ENCODE measurements around the gene ETFBKMT. TPM values are rescaled to one million over a fixed set of nuclear protein-coding genes. Genes with fewer than 3 reads are reported as not detected.

The ETFBKMT gene
- 10 to 100 TPM in 1 of 4 donors, 1 to 10 TPM in 3; 1.3 to 27.6 (median 5.6) TPM for total RNA-seq

- DNase-seq: peak; percentile 87
- Histone ChIP-seq H3K27me3 (no peaks in the 10 kb centered on the region), H3K4me3 (peak within 1 kb of the TSS; percentile 62 to 69)
Observed at GRCh38 chr12:31659087-31659942, at the start of gene ETFBKMT. ETFBKMT (plus strand) TSS chr12:31659688; CDS start chr12:31661954, 2,266 bp downstream.

GRCh38 chr12:31612819-31613218 lies 46.7 kb upstream of the ETFBKMT start:
- DNase-seq: no peak
- TF ChIP-seq CTCF (IDR thresholded peaks at IDR 0.05): no peak
- TF ChIP-seq POLR2A (IDR thresholded peaks at IDR 0.05): no peak
- no peak overlapping the region for H3K27ac ChIP-seq
- intact Hi-C loops (cut with DNase I; ENCODE audit: low total_unique reads): no loop called here
- no peaks in the 10 kb centered on the region for H3K4me1 ChIP-seq
- no peaks in the 10 kb centered on the region for H3K36me3 ChIP-seq
- no peaks in the 10 kb centered on the region for H3K27me3 ChIP-seq
- peaks cover 0 to 8% of the 10 kb centered on the region in 2 donors for H3K9me3 ChIP-seq
- H3K4me3 ChIP-seq: no peak overlapping the region

More at GRCh38 chr12:31659087-31659942, at the start of gene ETFBKMT:
- peak; percentile 53 to 73 (median 68) for TF ChIP-seq CTCF (IDR thresholded peaks at IDR 0.05)
- TF ChIP-seq POLR2A (IDR thresholded peaks at IDR 0.05): peak in 1 of 2 donors; percentile 58
- H3K36me3 ChIP-seq: no peaks in the 10 kb centered on the region
- H3K9me3 ChIP-seq: no peaks in the 10 kb centered on the region
- no peaks in the 10 kb centered on the region for H3K4me1 ChIP-seq
- intact Hi-C loops (cut with DNase I; ENCODE audit: low total_unique reads): no loop called here
- peak within 1 kb of the TSS; percentile 95 to 96 for H3K27ac ChIP-seq

GRCh38 chr12:31618228-31619025 lies 41.1 kb upstream of the ETFBKMT start:
- Histone ChIP-seq H3K36me3 (no peaks in the 10 kb centered on the region), H3K27ac (no peak overlapping the region), H3K9me3 (no peaks in the 10 kb centered on the region), H3K4me1 (no peaks in the 10 kb centered on the region), H3K27me3 (no peaks in the 10 kb centered on the region), H3K4me3 (no peak overlapping the region)
- no peak for TF ChIP-seq POLR2A (IDR thresholded peaks at IDR 0.05)
- DNase-seq: no peak
- intact Hi-C loops (cut with DNase I; ENCODE audit: low total_unique reads): no loop called here

GRCh38 chr12:31620311-31620710 lies 39.2 kb upstream of the ETFBKMT start:
- no peak for DNase-seq
- no peak overlapping the region for H3K4me3 ChIP-seq
- no peaks in the 10 kb centered on the region for H3K4me1 ChIP-seq
- intact Hi-C loops (cut with DNase I; ENCODE audit: low total_unique reads): no loop called here
- H3K27ac ChIP-seq: no peak overlapping the region
- H3K27me3 ChIP-seq: no peaks in the 10 kb centered on the region
- H3K36me3 ChIP-seq: no peaks in the 10 kb centered on the region
- no peak for TF ChIP-seq POLR2A (IDR thresholded peaks at IDR 0.05)
- no peak for TF ChIP-seq CTCF (IDR thresholded peaks at IDR 0.05)
- no peaks in the 10 kb centered on the region for H3K9me3 ChIP-seq

- no peak for DNase-seq
- intact Hi-C loops (cut with DNase I; ENCODE audit: low total_unique reads): no loop called here
Observed at GRCh38 chr12:31622038-31622437, 37.5 kb upstream of the ETFBKMT start.

More at GRCh38 chr12:31622038-31622437, 37.5 kb upstream of the ETFBKMT start:
- no peak overlapping the region for H3K4me3 ChIP-seq
- no peaks in the 10 kb centered on the region for H3K9me3 ChIP-seq
- no peak overlapping the region for H3K27ac ChIP-seq
- H3K27me3 ChIP-seq: no peaks in the 10 kb centered on the region
- no peaks in the 10 kb centered on the region for H3K36me3 ChIP-seq
- H3K4me1 ChIP-seq: no peaks in the 10 kb centered on the region
- TF ChIP-seq CTCF (IDR thresholded peaks at IDR 0.05): no peak
- TF ChIP-seq POLR2A (IDR thresholded peaks at IDR 0.05): no peak
